Kidney (tissue), 14 donors: ENCODE data around the gene PAIP2. TPM values are rescaled to one million over a fixed set of nuclear protein-coding genes. Genes with fewer than 3 reads are reported as not detected.

Source experiments
- DNase-seq, 5 donors: peaks; one replicate each; pipeline ENCODE4 v3.0.0-alpha.2; 2013 to 2020
- FAIRE-seq: peaks from 2 replicates; lab custom pipeline; 2012; peaks lifted over from hg19 to GRCh38; lab: Jason Lieb, UNC
- H3K27ac ChIP-seq, 2 donors: one replicate each; pipeline ENCODE4 v1.7.0; 2013; ENCODE audit warnings: low read depth in 2 of 2, low read length in 2 of 2, inconsistent platforms in 1 of 2
- H3K27me3 ChIP-seq: one replicate; pipeline ENCODE4 v1.7.1; 2013; ENCODE audit warnings: low read length, inconsistent platforms; ENCODE audit not compliant: control insufficient read depth, insufficient read depth
- H3K36me3 ChIP-seq, 3 donors: one replicate each; pipeline versions ENCODE4 v1.7.0 to v1.7.1; 2013; ENCODE audit warnings: low read length in 3 of 3, control low read depth in 1 of 3, inconsistent platforms in 1 of 3; ENCODE audit not compliant: insufficient read depth in 3 of 3, control insufficient read depth in 2 of 3
- H3K4me1 ChIP-seq, 3 donors: one replicate each; pipeline versions ENCODE4 v1.7.0 to v1.7.1; 2013; ENCODE audit warnings: low read length in 3 of 3, inconsistent platforms in 1 of 3, low read depth in 1 of 3; ENCODE audit not compliant: control insufficient read depth in 2 of 3, insufficient read depth in 2 of 3
- H3K4me3 ChIP-seq, 3 donors: one replicate each; pipeline versions ENCODE4 v1.7.0 to v1.8.1; 2013; ENCODE audit warnings: low read length in 3 of 3, control low read depth in 1 of 3, inconsistent platforms in 1 of 3
- H3K9ac ChIP-seq, 3 donors: one replicate each; pipeline versions ENCODE4 v1.7.0 to v1.7.1; 2013; ENCODE audit warnings: low read length in 3 of 3, control low read depth in 1 of 3, inconsistent platforms in 1 of 3
- H3K9me3 ChIP-seq, 3 donors: one replicate each; pipeline versions ENCODE4 v1.7.0 to v1.7.1; 2013; ENCODE audit warnings: low read length in 3 of 3, control low read depth in 1 of 3, inconsistent platforms in 1 of 3; ENCODE audit not compliant: control insufficient read depth in 2 of 3, insufficient read depth in 1 of 3
- CTCF ChIP-seq: IDR thresholded peaks from 3 replicates; pipeline ENCODE4 v1.5.1; 2012; ENCODE audit warnings: mild to moderate bottlenecking, moderate library complexity, borderline replicate concordance; ENCODE audit not compliant: insufficient read depth; ENCODE audit errors: extremely low read depth
- intact Hi-C: fragments of 100-400 bp; cut with DNase I; formaldehyde crosslinking; loops from one replicate; pipeline ENCODE4 v1.11.1; 2022
- polyA plus RNA-seq: library from polyadenylated mRNA; stranded (reverse); fragments of 350-450 nt; fragmentation: Illumina TruSeq; extraction: RNeasy Lipid Tissue Mini Kit (QIAGEN cat#74804); gene quantifications from one replicate; pipeline ENCODE4 v1.2.3, GENCODE V29; 2014; ENCODE audit warnings: low read depth, low replicate concordance; ENCODE audit not compliant: insufficient read depth
- total RNA-seq: library from RNA; stranded (reverse); fragmentation: NEBNext Ultra II Directional; extraction: Animal tissue kit (Norgen Biotek cat#: 25700); gene quantifications from one replicate; pipeline ENCODE4 v1.2.1, GENCODE V29; 2021
- donor health status: control.
- donor health status: control.
- donor health status: control.
- donor health status: control.
- donor health status: control.
- donor health status: DM: yes; HTN: yes; CAD: no.
- donor health status: Normal renal cell carcinoma (clear cell type).

The PAIP2 gene
- total and polyA plus RNA-seq, 2 donors from 2014 or later: 68.0 to 121 TPM

- peak overlapping the region; percentile 53 to 87 (median 70) for H3K9ac ChIP-seq
- DNase-seq: no peak
- peaks cover 3 to 25% (median 11%) of the 10 kb centered on the region in 3 donors for H3K4me1 ChIP-seq
- no peaks in the 10 kb centered on the region for H3K27me3 ChIP-seq
- H3K9me3 ChIP-seq: no peaks in the 10 kb centered on the region
- H3K27ac ChIP-seq: peak overlapping the region; percentile 95
- no peaks in the 10 kb centered on the region for H3K36me3 ChIP-seq
- FAIRE-seq: no peak
- H3K4me3 ChIP-seq: peak overlapping the region; percentile 72 to 86 (median 75)
- intact Hi-C loops: no loop called here
- no peak for TF ChIP-seq CTCF
These were observed 61.7 kb downstream of the PAIP2 start for GRCh38 chr5:139403418-139403786.

- DNase-seq (peak; percentile 98 to 99 (median 99)), FAIRE-seq (no peak)
- no peak for TF ChIP-seq CTCF
- Histone ChIP-seq H3K9ac (peak within 1 kb of the TSS; percentile 70 to 87 (median 75)), H3K27me3 (no peaks in the 10 kb centered on the region), H3K4me1 (peaks cover 3 to 25% (median 11%) of the 10 kb centered on the region in 3 donors), H3K4me3 (peak within 1 kb of the TSS; percentile 72 to 86 (median 75)), H3K36me3 (no peaks in the 10 kb centered on the region), H3K27ac (peak within 1 kb of the TSS; percentile 95), H3K9me3 (no peaks in the 10 kb centered on the region)
- intact Hi-C loops: no loop called here
These were observed 62.3 kb downstream of the PAIP2 start, which contains the start of gene SPATA24 for GRCh38 chr5:139403787-139404483. TSS of gene SPATA24 (minus strand) at chr5:139404089. CDS start at chr5:139404060, 29 bp downstream.

- no peak for TF ChIP-seq CTCF
- Histone ChIP-seq H3K9ac (peak overlapping the region; percentile 7 to 75 (median 20)), H3K9me3 (no peaks in the 10 kb centered on the region), H3K4me3 (peak overlapping the region; percentile 43 to 72 (median 62)), H3K36me3 (no peaks in the 10 kb centered on the region), H3K27me3 (no peaks in the 10 kb centered on the region), H3K4me1 (peaks cover 3 to 25% (median 11%) of the 10 kb centered on the region in 3 donors), H3K27ac (peak overlapping the region; percentile 95)
- DNase-seq (no peak), FAIRE-seq (no peak)
- intact Hi-C loops: no loop called here
These were observed 62.8 kb downstream of the PAIP2 start for GRCh38 chr5:139404484-139404840.

GRCh38 chr5:139406963-139407362 is 65.3 kb downstream of the PAIP2 start:
- no peak for DNase-seq
- no peaks in the 10 kb centered on the region for H3K9me3 ChIP-seq
- H3K27me3 ChIP-seq: no peaks in the 10 kb centered on the region
- H3K4me3 ChIP-seq: no peak overlapping the region
- H3K9ac ChIP-seq: no peak overlapping the region
- intact Hi-C loops: no loop called here
- H3K36me3 ChIP-seq: no peaks in the 10 kb centered on the region
- no peak for TF ChIP-seq CTCF
- peaks cover 3 to 25% (median 11%) of the 10 kb centered on the region in 3 donors for H3K4me1 ChIP-seq
- no peak overlapping the region for H3K27ac ChIP-seq
- FAIRE-seq: no peak
